ENCODE data around the gene ASXL2.
"Not testable (repeated sequence)": the region's sequence is repeated elsewhere in the genome, so short reads cannot be mapped to it uniquely, and the experiment has no call there.

ASXL2 gene

DNA sequence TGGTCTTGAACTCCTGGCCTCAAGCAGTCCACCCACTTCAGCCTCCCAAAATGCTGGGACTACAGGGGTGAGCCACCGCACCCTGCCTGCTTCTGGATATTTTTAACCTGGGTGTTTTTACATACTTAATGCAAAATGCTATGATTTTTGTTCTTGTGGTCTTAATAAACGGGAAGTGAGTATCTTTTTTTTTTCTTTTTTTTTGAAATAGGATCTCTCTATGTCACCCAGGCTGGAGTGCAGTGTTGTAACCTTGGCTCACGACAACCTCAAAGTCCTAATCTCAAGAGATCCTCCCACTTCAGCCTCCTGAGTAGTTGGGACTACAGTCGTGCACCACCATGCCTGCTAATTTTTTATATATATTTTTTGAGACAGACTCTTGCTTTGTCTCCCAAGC is 19.2 kb upstream of the ASXL2 start:
- H3K9me3 ChIP-seq (ENCODE audit: severe bottlenecking) = no peaks in the 10 kb centered on the region
- DNase-seq (ENCODE audit: low spot score) = no peak

GRCh38 chr2:25896308-25896707 is 18.0 kb upstream of the ASXL2 start:
- not testable (repeated sequence) for H3K36me3 ChIP-seq (ENCODE audit: low read depth); H3K27me3 ChIP-seq (ENCODE audit: insufficient read depth, poor library complexity, severe bottlenecking); H3K4me1 ChIP-seq (ENCODE audit: insufficient read depth, poor library complexity, severe bottlenecking); ATAC-seq (ENCODE audit: low read depth); H3K27ac ChIP-seq (ENCODE audit: poor library complexity, severe bottlenecking); H3K9me3 ChIP-seq (ENCODE audit: severe bottlenecking); DNase-seq (ENCODE audit: low spot score); H3K4me3 ChIP-seq (ENCODE audit: severe bottlenecking)

More for the DNA sequence above, 19.2 kb upstream of the ASXL2 start:
- Histone ChIP-seq H3K36me3 (ENCODE audit: low read depth) (no peaks in the 10 kb centered on the region), H3K27ac (ENCODE audit: poor library complexity, severe bottlenecking) (no peak overlapping the region), H3K4me1 (ENCODE audit: insufficient read depth, poor library complexity, severe bottlenecking) (no peaks in the 10 kb centered on the region), H3K4me3 (ENCODE audit: severe bottlenecking) (no peak overlapping the region), H3K27me3 (ENCODE audit: insufficient read depth, poor library complexity, severe bottlenecking) (no peaks in the 10 kb centered on the region)
- ATAC-seq (ENCODE audit: low read depth) = no peak
- TF ChIP-seq, protein P1, sequence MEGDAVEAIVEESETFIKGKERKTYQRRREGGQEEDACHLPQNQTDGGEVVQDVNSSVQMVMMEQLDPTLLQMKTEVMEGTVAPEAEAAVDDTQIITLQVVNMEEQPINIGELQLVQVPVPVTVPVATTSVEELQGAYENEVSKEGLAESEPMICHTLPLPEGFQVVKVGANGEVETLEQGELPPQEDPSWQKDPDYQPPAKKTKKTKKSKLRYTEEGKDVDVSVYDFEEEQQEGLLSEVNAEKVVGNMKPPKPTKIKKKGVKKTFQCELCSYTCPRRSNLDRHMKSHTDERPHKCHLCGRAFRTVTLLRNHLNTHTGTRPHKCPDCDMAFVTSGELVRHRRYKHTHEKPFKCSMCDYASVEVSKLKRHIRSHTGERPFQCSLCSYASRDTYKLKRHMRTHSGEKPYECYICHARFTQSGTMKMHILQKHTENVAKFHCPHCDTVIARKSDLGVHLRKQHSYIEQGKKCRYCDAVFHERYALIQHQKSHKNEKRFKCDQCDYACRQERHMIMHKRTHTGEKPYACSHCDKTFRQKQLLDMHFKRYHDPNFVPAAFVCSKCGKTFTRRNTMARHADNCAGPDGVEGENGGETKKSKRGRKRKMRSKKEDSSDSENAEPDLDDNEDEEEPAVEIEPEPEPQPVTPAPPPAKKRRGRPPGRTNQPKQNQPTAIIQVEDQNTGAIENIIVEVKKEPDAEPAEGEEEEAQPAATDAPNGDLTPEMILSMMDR (IDR thresholded peaks at IDR 0.05; ENCODE audit: poor library complexity, severe bottlenecking) = no peak

DNA sequence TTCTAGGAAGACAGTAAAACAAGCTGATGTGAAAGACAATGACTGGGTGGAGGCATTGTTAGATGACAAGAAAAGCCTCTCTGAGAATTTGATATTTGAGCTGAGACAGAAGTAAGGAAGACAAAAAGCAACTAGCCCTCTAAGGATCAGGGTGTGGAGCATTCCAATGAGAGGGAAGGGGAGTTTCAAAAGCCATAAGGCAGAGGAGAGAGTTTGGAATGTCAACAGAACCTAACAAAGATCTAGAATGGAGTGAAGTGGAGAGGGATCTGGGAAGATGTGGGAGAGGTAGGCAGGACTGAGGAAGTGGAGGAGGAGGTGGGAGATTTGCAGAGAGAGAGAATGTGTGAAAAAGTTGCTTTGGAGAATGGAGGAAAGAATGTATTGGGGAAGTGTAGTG is 17.3 kb upstream of the ASXL2 start:
- H3K27me3 ChIP-seq (ENCODE audit: insufficient read depth, poor library complexity, severe bottlenecking) = no peaks in the 10 kb centered on the region
- 0 out of 3 replicates have a peak, but pooled peaks have one; percentile 33 for ATAC-seq (ENCODE audit: low read depth)
- no peak overlapping the region for H3K4me3 ChIP-seq (ENCODE audit: severe bottlenecking)
- TF ChIP-seq, protein P1 (IDR thresholded peaks at IDR 0.05; ENCODE audit: poor library complexity, severe bottlenecking) = no peak
- H3K27ac ChIP-seq (ENCODE audit: poor library complexity, severe bottlenecking) = no peak overlapping the region
- no peaks in the 10 kb centered on the region for H3K9me3 ChIP-seq (ENCODE audit: severe bottlenecking)
- no peaks in the 10 kb centered on the region for H3K36me3 ChIP-seq (ENCODE audit: low read depth)
- DNase-seq (ENCODE audit: low spot score) = no peak
- no peaks in the 10 kb centered on the region for H3K4me1 ChIP-seq (ENCODE audit: insufficient read depth, poor library complexity, severe bottlenecking)

GRCh38 chr2:25895018-25895417 is 16.7 kb upstream of the ASXL2 start:
- Histone ChIP-seq H3K4me3 (ENCODE audit: severe bottlenecking) (no peak overlapping the region), H3K9me3 (ENCODE audit: severe bottlenecking) (no peaks in the 10 kb centered on the region), H3K36me3 (ENCODE audit: low read depth) (no peaks in the 10 kb centered on the region), H3K27me3 (ENCODE audit: insufficient read depth, poor library complexity, severe bottlenecking) (no peaks in the 10 kb centered on the region), H3K27ac (ENCODE audit: poor library complexity, severe bottlenecking) (no peak overlapping the region), H3K4me1 (ENCODE audit: insufficient read depth, poor library complexity, severe bottlenecking) (no peaks in the 10 kb centered on the region)
- TF ChIP-seq, protein P1 (IDR thresholded peaks at IDR 0.05; ENCODE audit: poor library complexity, severe bottlenecking) = no peak
- DNase-seq (ENCODE audit: low spot score) = no peak
- no peak for ATAC-seq (ENCODE audit: low read depth)

DNA sequence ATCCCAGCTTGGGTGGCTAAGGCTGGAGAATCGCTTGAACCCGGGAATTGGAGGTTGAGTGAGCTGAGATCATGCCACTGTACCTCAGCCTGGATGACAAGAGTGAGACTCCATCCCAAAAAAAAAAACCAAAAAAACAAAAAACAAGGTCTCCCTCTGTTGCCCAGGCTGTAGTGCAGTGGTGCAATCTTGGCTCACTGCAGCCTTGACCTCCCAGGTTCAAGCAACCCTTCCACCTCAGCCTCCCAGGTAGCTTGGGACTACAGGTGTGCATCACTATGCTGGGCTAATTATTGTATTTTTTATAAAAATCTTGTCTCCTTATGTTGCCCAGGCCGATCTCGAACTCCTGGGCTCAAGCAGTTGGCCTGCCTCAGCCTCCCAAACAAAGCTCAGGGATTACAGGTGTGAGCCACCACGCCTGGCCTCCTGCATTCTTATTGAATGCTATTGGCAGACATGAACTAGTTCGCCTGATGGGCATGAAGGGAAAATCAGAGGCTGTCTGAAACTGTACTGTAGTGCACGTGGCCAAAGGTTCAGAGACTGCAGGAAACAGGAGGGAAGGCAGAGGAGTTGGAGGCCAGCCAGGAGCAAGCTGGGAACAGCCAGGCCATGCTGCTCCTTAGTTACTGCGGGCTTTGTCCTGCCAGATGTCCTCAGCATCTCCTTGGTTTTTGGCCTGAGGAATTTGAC is 16.0 kb upstream of the ASXL2 start:
- ATAC-seq (ENCODE audit: low read depth) (no peak), DNase-seq (ENCODE audit: low spot score) (no peak)
- Histone ChIP-seq H3K4me1 (ENCODE audit: insufficient read depth, poor library complexity, severe bottlenecking) (no peaks in the 10 kb centered on the region), H3K27me3 (ENCODE audit: insufficient read depth, poor library complexity, severe bottlenecking) (no peaks in the 10 kb centered on the region), H3K36me3 (ENCODE audit: low read depth) (no peaks in the 10 kb centered on the region), H3K9me3 (ENCODE audit: severe bottlenecking) (no peaks in the 10 kb centered on the region), H3K4me3 (ENCODE audit: severe bottlenecking) (no peak overlapping the region), H3K27ac (ENCODE audit: poor library complexity, severe bottlenecking) (no peak overlapping the region)
- TF ChIP-seq, protein P1 (IDR thresholded peaks at IDR 0.05; ENCODE audit: poor library complexity, severe bottlenecking) = no peak
